PFSK-1 (cell line): ENCODE results near the gene KCNJ9.

Source experiments
- POLR2AphosphoS5 ChIP-seq: IDR thresholded peaks from 2 replicates; pipeline ENCODE4 v1.6.1; 2012; ENCODE audit warnings: low read depth, mild to moderate bottlenecking, control low read depth, low read length, moderate library complexity
- REST ChIP-seq, 2 experiments: IDR thresholded peaks; 2 replicates each; pipeline versions ENCODE4 v1.6.1 to v1.8.0; 2011 to 2012; ENCODE audit warnings: low read depth in 2 of 2, low read length in 2 of 2, control low read depth in 1 of 2, inconsistent platforms in 1 of 2, mild to moderate bottlenecking in 1 of 2, moderate library complexity in 1 of 2; ENCODE audit not compliant: insufficient read depth in 1 of 2
- TAF1 ChIP-seq: IDR thresholded peaks from 2 replicates; pipeline ENCODE4 v1.6.1; 2012; ENCODE audit warnings: low read length, control low read depth, borderline replicate concordance; ENCODE audit not compliant: insufficient read depth

GRCh38 chr1:160079448-160079847 is 1.9 kb upstream of the KCNJ9 start:
- no peak for TF ChIP-seq POLR2AphosphoS5
- TF ChIP-seq TAF1 = no peak
- no peak for TF ChIP-seq REST (IDR thresholded peaks at IDR 0.05; ENCODE audit: insufficient read depth in 1 of 2, low read depth in 2 of 2, low read length in 2 of 2)
